ENCODE measurements around the gene SRA1. TPM values are rescaled to one million over a fixed set of nuclear protein-coding genes. Genes with fewer than 3 reads are reported as not detected.

Gene SRA1
- total RNA-seq, 1 donor from 2014 or later, result 37.5 TPM

DNA sequence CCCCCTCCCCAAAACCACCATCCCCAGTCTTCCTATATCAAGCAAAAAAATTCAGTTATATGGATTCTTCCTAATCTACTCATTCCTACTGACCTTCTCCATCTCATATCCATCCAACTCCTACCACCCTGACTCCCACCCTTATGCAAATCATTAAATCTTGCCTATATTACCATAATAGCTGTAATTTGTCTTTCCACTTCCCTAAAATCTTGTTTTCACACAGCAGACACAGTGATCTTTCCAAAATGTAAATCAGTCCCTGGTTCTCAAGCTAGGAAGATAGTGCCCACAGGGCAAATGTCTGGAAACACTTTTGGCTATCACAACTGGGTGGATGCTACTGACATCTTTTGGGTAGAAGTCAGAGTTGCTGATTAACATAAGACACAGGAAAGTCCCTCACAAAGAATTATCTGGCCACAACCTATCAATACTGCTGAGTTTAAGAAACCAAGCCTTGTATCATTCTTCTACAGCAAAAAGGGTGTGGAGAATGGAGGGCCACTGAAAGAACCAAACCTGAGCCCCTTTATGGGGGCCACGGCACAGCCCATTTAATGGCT lies 1.4 kb downstream of the SRA1 start:
- TF ChIP-seq, protein P1, sequence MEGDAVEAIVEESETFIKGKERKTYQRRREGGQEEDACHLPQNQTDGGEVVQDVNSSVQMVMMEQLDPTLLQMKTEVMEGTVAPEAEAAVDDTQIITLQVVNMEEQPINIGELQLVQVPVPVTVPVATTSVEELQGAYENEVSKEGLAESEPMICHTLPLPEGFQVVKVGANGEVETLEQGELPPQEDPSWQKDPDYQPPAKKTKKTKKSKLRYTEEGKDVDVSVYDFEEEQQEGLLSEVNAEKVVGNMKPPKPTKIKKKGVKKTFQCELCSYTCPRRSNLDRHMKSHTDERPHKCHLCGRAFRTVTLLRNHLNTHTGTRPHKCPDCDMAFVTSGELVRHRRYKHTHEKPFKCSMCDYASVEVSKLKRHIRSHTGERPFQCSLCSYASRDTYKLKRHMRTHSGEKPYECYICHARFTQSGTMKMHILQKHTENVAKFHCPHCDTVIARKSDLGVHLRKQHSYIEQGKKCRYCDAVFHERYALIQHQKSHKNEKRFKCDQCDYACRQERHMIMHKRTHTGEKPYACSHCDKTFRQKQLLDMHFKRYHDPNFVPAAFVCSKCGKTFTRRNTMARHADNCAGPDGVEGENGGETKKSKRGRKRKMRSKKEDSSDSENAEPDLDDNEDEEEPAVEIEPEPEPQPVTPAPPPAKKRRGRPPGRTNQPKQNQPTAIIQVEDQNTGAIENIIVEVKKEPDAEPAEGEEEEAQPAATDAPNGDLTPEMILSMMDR (IDR thresholded peaks at IDR 0.05; ENCODE audit: unreplicated experiment), result no peak
- H3K4me1 Mint-ChIP-seq, result peaks cover 23% of the 10 kb centered on the region
- H3K27me3 Mint-ChIP-seq (ENCODE audit: low read depth), result no peaks in the 10 kb centered on the region
- no peak for DNase-seq (ENCODE audit: low spot score in 2 of 2, unreplicated experiment in 2 of 2)
- H3K36me3 Mint-ChIP-seq, result peaks cover 6% of the 10 kb centered on the region
- peak overlapping the region; percentile 50 for H3K27ac Mint-ChIP-seq
- no peaks in the 10 kb centered on the region for H3K9me3 Mint-ChIP-seq
- peak overlapping the region; percentile 88 for H3K4me3 Mint-ChIP-seq

DNA sequence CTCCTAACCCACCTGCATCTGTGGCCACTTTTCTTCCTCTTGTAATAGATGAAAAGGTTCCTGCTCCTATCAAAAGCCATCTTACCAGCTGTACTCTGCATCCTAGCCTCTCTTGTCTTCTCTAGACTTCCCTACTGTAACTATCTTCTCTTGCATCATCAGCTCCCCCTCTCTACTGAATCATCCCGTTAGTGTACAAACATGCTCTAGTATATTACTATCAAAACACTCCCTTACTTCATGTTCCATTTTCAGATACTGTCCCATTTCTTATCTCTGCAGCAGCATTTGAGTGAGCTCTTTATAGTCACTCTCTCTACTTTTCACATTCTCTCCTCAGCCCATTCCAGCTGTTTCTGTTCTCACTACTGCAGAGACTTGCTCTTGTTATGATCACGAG lies 2.8 kb downstream of the SRA1 start:
- H3K4me1 Mint-ChIP-seq, result peaks cover 25% of the 10 kb centered on the region
- H3K27ac Mint-ChIP-seq, result no peak overlapping the region
- H3K9me3 Mint-ChIP-seq, result no peaks in the 10 kb centered on the region
- DNase-seq (ENCODE audit: low spot score in 2 of 2, unreplicated experiment in 2 of 2), result no peak
- H3K4me3 Mint-ChIP-seq, result no peak overlapping the region
- no peaks in the 10 kb centered on the region for H3K27me3 Mint-ChIP-seq (ENCODE audit: low read depth)
- TF ChIP-seq, protein P1 (IDR thresholded peaks at IDR 0.05; ENCODE audit: unreplicated experiment), result no peak
- H3K36me3 Mint-ChIP-seq, result peaks cover 13% of the 10 kb centered on the region

DNA sequence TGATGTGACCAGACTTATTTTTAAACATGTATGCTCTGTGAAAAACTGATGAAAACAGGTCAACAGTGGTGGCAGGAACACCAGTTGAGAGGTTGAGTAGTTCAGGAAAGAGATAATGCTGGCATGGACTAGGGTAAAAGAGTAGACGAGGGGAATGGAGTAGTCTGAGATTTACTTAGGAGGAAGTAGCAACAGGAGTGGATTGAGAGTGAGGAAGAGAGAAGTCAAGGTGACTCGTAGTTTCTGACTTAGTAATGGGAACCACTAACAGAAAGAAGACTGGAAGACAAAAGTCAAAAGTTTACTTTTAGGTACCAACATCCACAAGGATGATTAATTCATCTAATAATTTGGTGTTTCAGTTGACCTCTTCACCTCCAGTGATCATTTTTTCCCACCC lies 3.6 kb downstream of the SRA1 start:
- no peak overlapping the region for H3K4me3 Mint-ChIP-seq
- peaks cover 11% of the 10 kb centered on the region for H3K36me3 Mint-ChIP-seq
- peak overlapping the region; percentile 13 for H3K27ac Mint-ChIP-seq
- DNase-seq (ENCODE audit: low spot score in 2 of 2, unreplicated experiment in 2 of 2), result no peak
- TF ChIP-seq, protein P1 (IDR thresholded peaks at IDR 0.05; ENCODE audit: unreplicated experiment), result no peak
- H3K9me3 Mint-ChIP-seq, result no peaks in the 10 kb centered on the region
- H3K27me3 Mint-ChIP-seq (ENCODE audit: low read depth), result no peaks in the 10 kb centered on the region
- H3K4me1 Mint-ChIP-seq, result peaks cover 32% of the 10 kb centered on the region

DNA sequence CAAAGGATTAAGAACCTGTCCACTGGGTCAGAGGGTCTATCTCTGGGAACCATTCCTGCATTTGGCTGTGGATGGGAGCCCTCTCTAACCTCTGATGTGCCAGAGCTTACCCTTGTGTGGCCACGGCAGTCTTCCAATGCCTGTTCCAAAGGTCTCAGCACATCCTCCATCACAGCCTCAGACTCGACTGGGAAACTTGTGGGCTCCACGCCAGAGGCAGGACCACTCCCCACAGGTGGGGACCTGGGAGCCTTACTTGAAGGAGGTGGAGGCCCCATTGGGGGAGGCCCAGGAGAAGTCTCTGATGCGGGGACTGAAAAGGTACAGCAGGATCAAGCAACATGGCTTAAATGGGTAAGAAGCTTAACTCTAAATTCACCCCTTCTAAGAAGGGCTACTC lies 5.4 kb downstream of the SRA1 start:
- H3K27ac Mint-ChIP-seq, result no peak overlapping the region
- H3K4me3 Mint-ChIP-seq, result no peak overlapping the region
- DNase-seq (ENCODE audit: low spot score in 2 of 2, unreplicated experiment in 2 of 2), result no peak
- no peaks in the 10 kb centered on the region for H3K9me3 Mint-ChIP-seq
- H3K36me3 Mint-ChIP-seq, result peaks cover 11% of the 10 kb centered on the region
- H3K27me3 Mint-ChIP-seq (ENCODE audit: low read depth), result no peaks in the 10 kb centered on the region
- TF ChIP-seq, protein P1 (IDR thresholded peaks at IDR 0.05; ENCODE audit: unreplicated experiment), result no peak
- peaks cover 32% of the 10 kb centered on the region for H3K4me1 Mint-ChIP-seq

DNA sequence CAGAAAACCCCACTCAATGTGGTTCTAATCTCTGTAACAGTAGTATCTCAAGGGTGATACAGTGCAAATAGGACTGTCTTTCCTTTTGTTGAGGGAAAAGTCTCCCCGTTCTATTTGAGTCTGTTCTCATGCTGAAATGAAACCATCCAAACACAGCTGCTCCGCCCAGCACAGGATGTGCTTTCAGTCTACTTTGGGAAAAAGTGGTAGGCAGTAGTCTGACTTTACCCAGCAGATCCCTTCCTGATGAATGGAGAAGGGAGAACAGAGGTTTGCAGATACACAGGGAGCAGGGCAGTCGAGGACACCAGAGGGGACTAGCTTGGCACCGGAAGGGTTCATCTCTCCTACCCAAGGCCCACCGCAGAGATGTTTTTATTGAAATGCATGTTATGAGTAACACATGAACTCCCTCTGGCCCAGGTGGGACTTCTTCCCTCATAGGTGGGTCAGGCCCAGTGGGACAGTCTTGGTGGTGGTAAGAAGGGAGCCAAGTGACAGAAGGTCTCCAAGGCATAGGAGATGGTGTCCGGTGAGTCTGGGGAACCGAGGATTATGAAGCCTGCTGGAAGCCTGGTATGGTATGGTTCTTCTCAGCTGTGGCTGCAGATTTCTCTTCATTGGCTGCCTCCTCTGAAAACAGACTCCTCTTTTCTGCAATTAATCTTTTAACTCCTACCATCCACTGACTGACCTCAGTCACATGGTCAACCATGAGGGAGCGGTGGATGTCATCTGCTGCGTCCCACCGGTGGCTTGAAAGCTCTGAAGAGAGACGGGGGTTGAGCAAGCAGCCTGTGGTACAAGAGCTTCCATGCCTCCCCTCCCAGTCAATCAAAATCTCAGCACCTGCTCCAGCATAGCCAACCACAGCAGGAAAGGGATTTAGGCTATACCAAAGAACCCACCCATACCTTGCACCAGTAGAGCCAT lies 6.9 kb downstream of the SRA1 start:
- Mint-ChIP-seq H3K4me3 (no peak overlapping the region), H3K4me1 (peaks cover 25% of the 10 kb centered on the region), H3K27ac (no peak overlapping the region), H3K27me3 (ENCODE audit: low read depth) (no peaks in the 10 kb centered on the region), H3K36me3 (peaks cover 11% of the 10 kb centered on the region), H3K9me3 (no peaks in the 10 kb centered on the region)
- TF ChIP-seq, protein P1 (IDR thresholded peaks at IDR 0.05; ENCODE audit: unreplicated experiment), result no peak
- no peak for DNase-seq (ENCODE audit: low spot score in 2 of 2, unreplicated experiment in 2 of 2)

Data from mesothelial cell of epicardium (in vitro differentiated cells).